Ishikawa (cell line): ENCODE data around the gene KCNA10.

ENCODE experiments used
- CEBPB ChIP-seq: IDR thresholded peaks from 2 replicates; pipeline ENCODE4 v1.6.1; 2012
- CREB1 ChIP-seq: IDR thresholded peaks from 2 replicates; pipeline ENCODE4 v1.6.1; 2012; ENCODE audit warnings: low read depth
- EP300 ChIP-seq: IDR thresholded peaks from 2 replicates; pipeline ENCODE4 v1.6.1; 2012; ENCODE audit warnings: borderline replicate concordance
- RAD21 ChIP-seq: IDR thresholded peaks from 2 replicates; pipeline ENCODE4 v1.6.1; 2012; ENCODE audit warnings: low read depth
- REST ChIP-seq: IDR thresholded peaks from 2 replicates; pipeline ENCODE4 v1.6.1; 2012; ENCODE audit warnings: low read depth, mild to moderate bottlenecking
- TAF1 ChIP-seq: IDR thresholded peaks from 2 replicates; pipeline ENCODE4 v1.6.1; 2012; ENCODE audit warnings: low read depth, mild to moderate bottlenecking
- TEAD4 ChIP-seq: IDR thresholded peaks from 2 replicates; pipeline ENCODE4 v1.6.1; 2012
- YY1 ChIP-seq: IDR thresholded peaks from 2 replicates; pipeline ENCODE4 v1.6.1; 2012; ENCODE audit warnings: low read depth
- ZBTB7A ChIP-seq: IDR thresholded peaks from 2 replicates; pipeline ENCODE4 v1.6.1; 2012; ENCODE audit warnings: low read depth
- TF ChIP-seq, protein P1 (sequence below): IDR thresholded peaks from 2 replicates; pipeline ENCODE4 v1.6.1; 2012
- TF ChIP-seq, protein P2 (sequence below): IDR thresholded peaks from 2 replicates; pipeline ENCODE4 v1.6.1; 2012

DNA sequence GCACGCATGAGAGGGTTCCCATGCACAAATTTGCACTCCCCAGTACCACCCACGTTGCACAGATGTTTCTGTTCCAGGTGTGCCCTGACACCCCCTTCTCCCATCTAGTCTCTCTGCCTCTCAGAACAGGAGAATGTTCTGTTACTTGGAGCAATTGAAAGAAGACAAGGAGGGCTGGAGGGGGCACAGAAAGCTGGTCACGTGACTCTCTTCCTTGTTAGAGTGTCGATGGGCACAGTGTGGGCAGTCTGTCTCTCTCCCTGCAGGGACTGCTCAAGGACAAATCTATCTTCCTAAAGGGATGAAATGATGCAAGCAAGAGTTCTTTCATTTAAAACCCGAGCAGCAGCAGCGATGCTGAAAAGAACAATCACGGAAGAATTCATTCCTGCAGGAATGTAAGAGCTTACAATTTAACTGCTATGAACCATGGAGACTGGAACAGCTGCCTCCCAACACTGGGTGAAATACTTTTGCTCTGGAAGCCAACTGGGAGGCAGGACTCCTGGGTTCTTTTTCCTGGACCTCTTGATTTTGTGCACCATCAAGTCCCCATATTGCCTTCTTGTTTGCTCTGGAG is 7.3 kb upstream of the KCNA10 start:
- no peak for TF ChIP-seq CREB1
- no peak for TF ChIP-seq REST
- no peak for TF ChIP-seq TAF1
- no peak for TF ChIP-seq EP300
- TF ChIP-seq, protein P1, sequence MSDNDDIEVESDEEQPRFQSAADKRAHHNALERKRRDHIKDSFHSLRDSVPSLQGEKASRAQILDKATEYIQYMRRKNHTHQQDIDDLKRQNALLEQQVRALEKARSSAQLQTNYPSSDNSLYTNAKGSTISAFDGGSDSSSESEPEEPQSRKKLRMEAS = no peak
- TF ChIP-seq TEAD4 = no peak
- TF ChIP-seq, protein P2, sequence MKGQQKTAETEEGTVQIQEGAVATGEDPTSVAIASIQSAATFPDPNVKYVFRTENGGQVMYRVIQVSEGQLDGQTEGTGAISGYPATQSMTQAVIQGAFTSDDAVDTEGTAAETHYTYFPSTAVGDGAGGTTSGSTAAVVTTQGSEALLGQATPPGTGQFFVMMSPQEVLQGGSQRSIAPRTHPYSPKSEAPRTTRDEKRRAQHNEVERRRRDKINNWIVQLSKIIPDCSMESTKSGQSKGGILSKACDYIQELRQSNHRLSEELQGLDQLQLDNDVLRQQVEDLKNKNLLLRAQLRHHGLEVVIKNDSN = peak; percentile 59
- TF ChIP-seq YY1 = no peak
- TF ChIP-seq ZBTB7A = no peak
- no peak for TF ChIP-seq CEBPB
- TF ChIP-seq RAD21 = no peak
